ENCODE measurements around the gene ENOPH1. TPM values are rescaled to one million over a fixed set of nuclear protein-coding genes. Genes with fewer than 3 reads are reported as not detected.

Gene ENOPH1
- total RNA-seq, 1 donor from 2014 or later, result 35.6 TPM

DNA sequence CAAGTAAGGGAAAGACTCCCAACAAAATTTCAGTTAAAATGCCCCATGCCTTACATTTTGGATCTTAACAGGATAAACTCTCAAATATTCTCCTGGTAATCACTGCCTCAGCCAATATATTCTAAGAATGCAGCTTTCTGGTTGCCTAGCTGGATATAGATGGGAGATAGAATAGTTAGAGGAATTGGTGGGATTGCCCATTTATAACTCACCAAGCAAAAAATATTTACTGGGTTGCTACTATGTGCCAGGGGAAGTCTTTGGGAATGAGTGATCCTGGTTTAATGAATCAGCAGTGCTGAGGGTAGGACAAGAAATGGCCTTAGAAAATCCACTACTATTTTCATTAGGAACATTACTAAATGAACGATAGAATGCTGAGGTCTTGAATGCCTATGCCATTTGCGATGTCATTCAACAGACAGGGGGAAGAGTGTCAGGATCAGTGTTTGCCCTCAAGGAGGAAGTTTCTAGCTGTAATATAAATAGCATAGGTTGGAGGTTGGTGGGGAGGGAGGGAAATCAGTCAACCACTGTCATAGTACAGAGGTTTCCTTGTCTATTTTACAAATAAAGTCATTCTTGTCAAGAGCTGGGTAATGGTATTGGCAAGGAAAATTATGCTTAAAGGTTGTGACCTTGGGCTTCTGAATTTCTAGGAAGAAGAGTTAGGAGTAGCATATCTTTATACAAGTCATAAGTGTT is 63.5 kb downstream of the ENOPH1 start:
- H3K9me3 Mint-ChIP-seq, result no peaks in the 10 kb centered on the region
- H3K27ac Mint-ChIP-seq, result no peak overlapping the region
- DNase-seq (ENCODE audit: extremely low spot score, unreplicated experiment), result no peak
- H3K4me3 Mint-ChIP-seq, result no peak overlapping the region
- H3K27me3 Mint-ChIP-seq, result peaks cover 18% of the 10 kb centered on the region
- H3K36me3 Mint-ChIP-seq, result no peaks in the 10 kb centered on the region
- peaks cover 7% of the 10 kb centered on the region for H3K4me1 Mint-ChIP-seq (ENCODE audit: unreplicated experiment)
- TF ChIP-seq, protein P1, sequence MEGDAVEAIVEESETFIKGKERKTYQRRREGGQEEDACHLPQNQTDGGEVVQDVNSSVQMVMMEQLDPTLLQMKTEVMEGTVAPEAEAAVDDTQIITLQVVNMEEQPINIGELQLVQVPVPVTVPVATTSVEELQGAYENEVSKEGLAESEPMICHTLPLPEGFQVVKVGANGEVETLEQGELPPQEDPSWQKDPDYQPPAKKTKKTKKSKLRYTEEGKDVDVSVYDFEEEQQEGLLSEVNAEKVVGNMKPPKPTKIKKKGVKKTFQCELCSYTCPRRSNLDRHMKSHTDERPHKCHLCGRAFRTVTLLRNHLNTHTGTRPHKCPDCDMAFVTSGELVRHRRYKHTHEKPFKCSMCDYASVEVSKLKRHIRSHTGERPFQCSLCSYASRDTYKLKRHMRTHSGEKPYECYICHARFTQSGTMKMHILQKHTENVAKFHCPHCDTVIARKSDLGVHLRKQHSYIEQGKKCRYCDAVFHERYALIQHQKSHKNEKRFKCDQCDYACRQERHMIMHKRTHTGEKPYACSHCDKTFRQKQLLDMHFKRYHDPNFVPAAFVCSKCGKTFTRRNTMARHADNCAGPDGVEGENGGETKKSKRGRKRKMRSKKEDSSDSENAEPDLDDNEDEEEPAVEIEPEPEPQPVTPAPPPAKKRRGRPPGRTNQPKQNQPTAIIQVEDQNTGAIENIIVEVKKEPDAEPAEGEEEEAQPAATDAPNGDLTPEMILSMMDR (conservative IDR thresholded peaks at IDR 0.05), result no peak

DNA sequence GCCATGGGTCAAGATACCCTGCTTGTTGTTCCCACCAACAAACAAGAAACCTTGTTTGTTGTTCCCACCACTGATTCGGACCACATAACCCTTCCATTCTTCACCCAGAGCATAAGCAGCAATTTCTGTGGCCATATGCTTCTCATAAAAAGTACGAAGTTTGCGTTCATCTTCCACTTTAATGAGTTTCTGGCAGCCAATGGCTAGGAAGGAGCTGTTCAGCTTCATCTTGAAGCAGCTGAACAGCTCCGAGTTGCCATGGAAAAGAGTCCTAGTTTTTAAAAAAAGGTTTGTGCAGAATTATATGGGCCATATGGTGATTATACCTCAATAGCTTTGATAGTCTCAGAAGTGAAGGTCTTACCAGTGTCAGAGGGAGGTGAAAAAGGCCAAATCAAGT is 65.3 kb downstream of the ENOPH1 start:
- peaks cover 3% of the 10 kb centered on the region for H3K36me3 Mint-ChIP-seq
- DNase-seq (ENCODE audit: extremely low spot score, unreplicated experiment), result no peak
- no peak overlapping the region for H3K27ac Mint-ChIP-seq
- H3K4me3 Mint-ChIP-seq, result no peak overlapping the region
- peaks cover 25% of the 10 kb centered on the region for H3K27me3 Mint-ChIP-seq
- TF ChIP-seq, protein P1 (conservative IDR thresholded peaks at IDR 0.05), result no peak
- no peaks in the 10 kb centered on the region for H3K9me3 Mint-ChIP-seq
- peaks cover 11% of the 10 kb centered on the region for H3K4me1 Mint-ChIP-seq (ENCODE audit: unreplicated experiment)

DNA sequence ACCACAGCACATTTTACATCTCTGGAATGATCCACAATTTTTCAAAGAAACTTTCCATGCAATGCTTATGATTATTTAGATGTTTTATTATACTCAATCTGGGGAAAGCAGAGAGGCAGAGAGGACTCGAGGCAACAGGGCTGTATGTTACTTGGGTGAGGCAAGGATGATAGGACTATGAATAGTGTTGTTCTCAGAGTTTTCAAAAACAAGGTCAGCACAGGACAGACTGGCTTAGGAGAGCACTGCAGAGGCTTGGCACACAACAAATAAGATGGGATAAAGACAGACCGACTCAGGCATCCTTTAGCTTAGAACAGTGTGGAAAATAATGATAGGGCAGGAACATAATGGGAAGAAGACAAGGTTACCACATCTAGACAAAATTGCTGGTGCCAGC is 66.0 kb downstream of the ENOPH1 start:
- no peak overlapping the region for H3K4me3 Mint-ChIP-seq
- H3K27me3 Mint-ChIP-seq, result peaks cover 25% of the 10 kb centered on the region
- no peaks in the 10 kb centered on the region for H3K9me3 Mint-ChIP-seq
- H3K4me1 Mint-ChIP-seq (ENCODE audit: unreplicated experiment), result peaks cover 11% of the 10 kb centered on the region
- peaks cover 3% of the 10 kb centered on the region for H3K36me3 Mint-ChIP-seq
- DNase-seq (ENCODE audit: extremely low spot score, unreplicated experiment), result no peak
- TF ChIP-seq, protein P1 (conservative IDR thresholded peaks at IDR 0.05), result no peak
- H3K27ac Mint-ChIP-seq, result no peak overlapping the region

DNA sequence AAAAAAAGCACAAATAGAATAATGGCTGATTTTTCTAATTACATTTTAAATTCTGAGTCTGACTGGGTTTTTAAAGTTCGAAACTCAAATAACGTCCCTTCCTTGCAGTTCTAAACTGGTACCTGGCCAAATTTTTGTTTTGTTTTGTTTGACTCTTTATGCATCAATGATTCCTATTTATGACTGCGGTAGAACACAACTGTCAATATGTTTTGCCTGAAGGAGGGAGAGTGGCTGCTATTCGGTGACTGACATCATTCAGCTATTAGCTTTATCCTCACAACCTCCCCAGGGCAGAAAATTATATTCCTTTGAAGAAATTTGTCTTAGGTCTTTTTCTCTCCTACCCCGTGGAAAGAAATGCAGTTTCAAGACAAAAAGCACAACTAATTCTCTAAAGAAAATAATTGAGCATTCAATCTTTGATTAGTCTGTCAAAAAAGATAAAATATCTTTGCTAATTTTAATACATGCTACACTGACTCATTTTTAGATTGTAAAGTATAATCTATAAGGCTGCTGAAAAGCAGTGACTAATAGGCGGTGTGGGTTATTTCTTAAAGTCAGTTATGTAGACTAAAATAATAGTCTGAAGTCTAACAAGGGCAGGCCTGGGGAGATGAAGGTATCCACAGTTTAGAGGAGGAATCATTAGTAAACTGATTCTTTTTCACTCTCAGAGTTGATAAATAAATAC is 69.5 kb downstream of the ENOPH1 start:
- TF ChIP-seq, protein P1 (conservative IDR thresholded peaks at IDR 0.05), result no peak
- Mint-ChIP-seq H3K4me1 (ENCODE audit: unreplicated experiment) (peaks cover 11% of the 10 kb centered on the region), H3K27ac (no peak overlapping the region), H3K9me3 (no peaks in the 10 kb centered on the region), H3K27me3 (peaks cover 18% of the 10 kb centered on the region), H3K4me3 (no peak overlapping the region), H3K36me3 (peaks cover 3% of the 10 kb centered on the region)
- no peak for DNase-seq (ENCODE audit: extremely low spot score, unreplicated experiment)

DNA sequence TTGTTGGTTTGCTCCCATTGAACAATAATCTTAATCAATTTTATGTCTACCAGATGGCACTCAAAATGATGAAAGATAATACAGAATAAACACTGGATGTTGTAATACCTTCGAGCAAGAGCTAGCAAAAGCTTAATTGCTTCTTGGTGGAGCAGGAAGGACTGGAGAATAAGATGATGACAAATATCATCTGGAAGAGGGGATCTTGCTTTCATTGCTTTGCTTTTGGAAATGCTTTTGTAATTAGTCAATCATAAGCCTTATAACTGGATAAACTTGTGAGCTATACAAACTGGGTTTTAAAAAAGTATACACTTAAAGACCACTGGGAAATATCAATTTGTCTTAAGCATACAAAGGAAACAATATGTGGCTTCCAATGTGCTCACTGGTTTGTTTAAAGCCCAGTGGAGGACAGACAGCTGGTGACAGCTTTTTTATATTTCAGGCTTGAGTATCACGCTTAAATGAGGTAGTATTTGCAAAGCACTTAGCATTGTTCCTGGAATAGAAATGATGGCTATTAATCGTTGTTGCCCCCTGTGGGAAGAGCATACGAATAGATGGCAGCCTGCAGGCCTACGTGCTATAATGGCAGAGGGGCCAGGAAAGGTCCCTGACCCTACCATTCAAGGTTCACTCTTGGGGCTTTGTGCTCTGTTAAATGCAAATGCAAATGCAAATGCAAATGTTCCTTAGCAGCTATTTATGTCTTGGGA is 70.2 kb downstream of the ENOPH1 start:
- Mint-ChIP-seq H3K9me3 (no peaks in the 10 kb centered on the region), H3K27ac (no peak overlapping the region), H3K4me1 (ENCODE audit: unreplicated experiment) (peaks cover 11% of the 10 kb centered on the region), H3K36me3 (peaks cover 3% of the 10 kb centered on the region), H3K27me3 (peaks cover 18% of the 10 kb centered on the region), H3K4me3 (no peak overlapping the region)
- DNase-seq (ENCODE audit: extremely low spot score, unreplicated experiment), result no peak
- TF ChIP-seq, protein P1 (conservative IDR thresholded peaks at IDR 0.05), result no peak

Data from type B pancreatic cell (in vitro differentiated cells).